ENCODE measurements around the gene SH3BP5. TPM values are rescaled to one million over a fixed set of nuclear protein-coding genes. Genes with fewer than 3 reads are reported as not detected.
"Not testable (repeated sequence)": the region's sequence is repeated elsewhere in the genome, so short reads cannot be mapped to it uniquely, and the experiment has no call there.

The SH3BP5 gene
- total RNA-seq, 1 experiment from 2014 or later: 20.3 TPM

DNA sequence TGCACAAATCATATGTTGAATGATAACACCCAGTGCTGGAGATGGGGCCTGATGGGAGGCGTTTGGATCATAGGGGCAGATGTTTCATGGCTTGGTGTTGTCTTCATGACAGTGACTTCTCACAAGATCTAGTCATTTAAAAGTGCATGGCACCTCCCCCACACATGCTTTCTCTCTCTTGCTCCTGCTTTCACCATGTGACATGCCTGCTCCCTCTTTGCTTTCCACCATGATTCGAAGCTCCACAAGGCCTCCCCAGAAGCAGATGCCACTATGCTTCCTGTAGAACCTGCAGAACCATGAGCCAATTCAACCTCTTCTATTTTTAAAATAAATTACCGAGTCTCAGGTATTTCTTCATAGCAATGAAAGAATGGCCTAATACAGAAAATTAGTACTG, 17.8 kb upstream of the SH3BP5 start:
- H3K4me1 ChIP-seq (ENCODE audit: insufficient read depth, low read length, poor library complexity, severe bottlenecking): no peaks in the 10 kb centered on the region
- no peak for TF ChIP-seq EZH2 (IDR thresholded peaks at IDR 0.05; ENCODE audit: borderline replicate concordance, low read depth, low read length, poor library complexity, severe bottlenecking)
- TF ChIP-seq, protein P1, sequence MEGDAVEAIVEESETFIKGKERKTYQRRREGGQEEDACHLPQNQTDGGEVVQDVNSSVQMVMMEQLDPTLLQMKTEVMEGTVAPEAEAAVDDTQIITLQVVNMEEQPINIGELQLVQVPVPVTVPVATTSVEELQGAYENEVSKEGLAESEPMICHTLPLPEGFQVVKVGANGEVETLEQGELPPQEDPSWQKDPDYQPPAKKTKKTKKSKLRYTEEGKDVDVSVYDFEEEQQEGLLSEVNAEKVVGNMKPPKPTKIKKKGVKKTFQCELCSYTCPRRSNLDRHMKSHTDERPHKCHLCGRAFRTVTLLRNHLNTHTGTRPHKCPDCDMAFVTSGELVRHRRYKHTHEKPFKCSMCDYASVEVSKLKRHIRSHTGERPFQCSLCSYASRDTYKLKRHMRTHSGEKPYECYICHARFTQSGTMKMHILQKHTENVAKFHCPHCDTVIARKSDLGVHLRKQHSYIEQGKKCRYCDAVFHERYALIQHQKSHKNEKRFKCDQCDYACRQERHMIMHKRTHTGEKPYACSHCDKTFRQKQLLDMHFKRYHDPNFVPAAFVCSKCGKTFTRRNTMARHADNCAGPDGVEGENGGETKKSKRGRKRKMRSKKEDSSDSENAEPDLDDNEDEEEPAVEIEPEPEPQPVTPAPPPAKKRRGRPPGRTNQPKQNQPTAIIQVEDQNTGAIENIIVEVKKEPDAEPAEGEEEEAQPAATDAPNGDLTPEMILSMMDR (conservative IDR thresholded peaks at IDR 0.05; ENCODE audit: low read depth, low read length): no peak
- no peaks in the 10 kb centered on the region for H3K36me3 ChIP-seq (ENCODE audit: insufficient read depth, low read length, poor library complexity, severe bottlenecking)
- ChIA-PET POLR2A (ENCODE audit: low non-redundant PET) (no interaction called here), CTCF (no interaction called here)
- no peak overlapping the region for H3K27ac ChIP-seq (ENCODE audit: low read depth, low read length, poor library complexity, severe bottlenecking)
- H3K4me3 ChIP-seq (ENCODE audit: low read depth, low read length, poor library complexity, severe bottlenecking): no peak overlapping the region
- BruUV-seq (replicated peaks): no TSS peak
- no peaks in the 10 kb centered on the region for H3K27me3 ChIP-seq (replicated peaks; ENCODE audit: insufficient read depth, low read depth, low read length, poor library complexity)
- no peaks in the 10 kb centered on the region for H3K9me3 ChIP-seq (ENCODE audit: low read depth, low read length, poor library complexity, severe bottlenecking)
- no peak for DNase-seq (ENCODE audit: low spot score)
- intact Hi-C loops (cut with micrococcal nuclease; ENCODE audit: unreplicated experiment): no loop called here

DNA sequence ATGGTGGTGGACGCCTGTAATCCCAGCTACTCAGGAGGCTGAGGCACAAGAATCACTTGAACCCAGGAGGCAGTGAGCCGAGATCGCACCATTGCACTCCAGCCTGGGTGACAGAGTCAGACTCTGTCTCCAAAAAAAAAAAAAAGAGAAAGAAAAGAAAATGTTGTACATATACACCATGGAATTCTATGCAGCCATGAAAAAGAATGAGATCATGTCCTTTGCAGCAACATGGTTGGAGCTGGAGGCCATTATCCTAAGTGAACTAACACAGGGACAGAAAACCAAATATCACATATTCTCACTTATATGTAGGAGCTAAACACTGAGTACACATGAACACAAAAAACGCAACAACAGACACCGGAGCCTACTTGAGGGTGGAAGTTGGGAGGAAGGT, 17.1 kb upstream of the SH3BP5 start:
- H3K27ac ChIP-seq (ENCODE audit: low read depth, low read length, poor library complexity, severe bottlenecking); H3K27me3 ChIP-seq (replicated peaks; ENCODE audit: insufficient read depth, low read depth, low read length, poor library complexity); H3K36me3 ChIP-seq (ENCODE audit: insufficient read depth, low read length, poor library complexity, severe bottlenecking); DNase-seq (ENCODE audit: low spot score); intact Hi-C loops (cut with micrococcal nuclease; ENCODE audit: unreplicated experiment); H3K9me3 ChIP-seq (ENCODE audit: low read depth, low read length, poor library complexity, severe bottlenecking); CTCF ChIA-PET; H3K4me1 ChIP-seq (ENCODE audit: insufficient read depth, low read length, poor library complexity, severe bottlenecking); BruUV-seq (replicated peaks); POLR2A ChIA-PET (ENCODE audit: low non-redundant PET); H3K4me3 ChIP-seq (ENCODE audit: low read depth, low read length, poor library complexity, severe bottlenecking): not testable (repeated sequence)

DNA sequence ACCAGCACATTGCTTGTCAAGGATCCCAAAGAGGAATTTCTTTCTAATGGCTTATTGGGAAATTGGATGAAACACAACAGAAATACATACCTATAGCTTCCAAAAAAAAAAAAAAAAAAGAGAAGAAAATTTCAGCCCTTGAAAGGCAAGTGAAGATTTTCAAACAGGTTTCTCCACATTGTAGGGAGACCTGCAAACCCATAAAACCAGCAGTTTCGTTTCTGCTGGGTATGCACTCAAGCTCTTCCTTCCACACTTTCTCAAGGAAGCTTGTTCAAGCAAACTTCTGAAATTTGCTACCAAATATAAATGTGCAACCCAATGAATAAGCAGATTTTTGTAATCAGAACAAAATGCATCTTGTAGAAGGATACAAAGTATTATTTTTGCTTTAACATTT, 15.9 kb upstream of the SH3BP5 start:
- ChIA-PET CTCF (no interaction called here), POLR2A (ENCODE audit: low non-redundant PET) (no interaction called here)
- Histone ChIP-seq H3K27ac (ENCODE audit: low read depth, low read length, poor library complexity, severe bottlenecking) (no peak overlapping the region), H3K27me3 (replicated peaks; ENCODE audit: insufficient read depth, low read depth, low read length, poor library complexity) (no peaks in the 10 kb centered on the region), H3K4me3 (ENCODE audit: low read depth, low read length, poor library complexity, severe bottlenecking) (no peak overlapping the region), H3K36me3 (ENCODE audit: insufficient read depth, low read length, poor library complexity, severe bottlenecking) (no peaks in the 10 kb centered on the region), H3K4me1 (ENCODE audit: insufficient read depth, low read length, poor library complexity, severe bottlenecking) (no peaks in the 10 kb centered on the region), H3K9me3 (ENCODE audit: low read depth, low read length, poor library complexity, severe bottlenecking) (no peaks in the 10 kb centered on the region)
- intact Hi-C loops (cut with micrococcal nuclease; ENCODE audit: unreplicated experiment): no loop called here
- no peak for TF ChIP-seq EZH2 (IDR thresholded peaks at IDR 0.05; ENCODE audit: borderline replicate concordance, low read depth, low read length, poor library complexity, severe bottlenecking)
- TF ChIP-seq, protein P1 (conservative IDR thresholded peaks at IDR 0.05; ENCODE audit: low read depth, low read length): no peak
- no peak for DNase-seq (ENCODE audit: low spot score)
- no TSS peak for BruUV-seq (replicated peaks)

- BruUV-seq (replicated peaks): no TSS peak
- Histone ChIP-seq H3K4me1 (ENCODE audit: insufficient read depth, low read length, poor library complexity, severe bottlenecking) (peaks cover 2% of the 10 kb centered on the region), H3K4me3 (ENCODE audit: low read depth, low read length, poor library complexity, severe bottlenecking) (no peak overlapping the region), H3K27me3 (replicated peaks; ENCODE audit: insufficient read depth, low read depth, low read length, poor library complexity) (no peaks in the 10 kb centered on the region), H3K9me3 (ENCODE audit: low read depth, low read length, poor library complexity, severe bottlenecking) (no peaks in the 10 kb centered on the region), H3K36me3 (ENCODE audit: insufficient read depth, low read length, poor library complexity, severe bottlenecking) (no peaks in the 10 kb centered on the region), H3K27ac (ENCODE audit: low read depth, low read length, poor library complexity, severe bottlenecking) (no peak overlapping the region)
- no peak for DNase-seq (ENCODE audit: low spot score)
- TF ChIP-seq EZH2 (IDR thresholded peaks at IDR 0.05; ENCODE audit: borderline replicate concordance, low read depth, low read length, poor library complexity, severe bottlenecking): no peak
- ChIA-PET POLR2A (ENCODE audit: low non-redundant PET) (no interaction called here), CTCF (no interaction called here)
- intact Hi-C loops (cut with micrococcal nuclease; ENCODE audit: unreplicated experiment): no loop called here
These were observed 15.3 kb upstream of the SH3BP5 start for GRCh38 chr3:15347737-15348110.
